GM19240 (cell line): Measurements from ENCODE around the gene PER1.

ENCODE experiments used
- DNase-seq: peaks from one replicate; pipeline ENCODE4 v3.0.0; 2011; ENCODE audit warnings: low spot score; ENCODE audit not compliant: insufficient read length

The PER1 gene

GRCh38 chr17:8091033-8091687, 61.0 kb downstream of the PER1 start:
- peak; percentile 55 for DNase-seq
